ENCODE measurements around the gene DIAPH1.
A peak's percentile ranks its signal among the peaks of the same experiment; 100 is the strongest.

The DIAPH1 gene

DNA sequence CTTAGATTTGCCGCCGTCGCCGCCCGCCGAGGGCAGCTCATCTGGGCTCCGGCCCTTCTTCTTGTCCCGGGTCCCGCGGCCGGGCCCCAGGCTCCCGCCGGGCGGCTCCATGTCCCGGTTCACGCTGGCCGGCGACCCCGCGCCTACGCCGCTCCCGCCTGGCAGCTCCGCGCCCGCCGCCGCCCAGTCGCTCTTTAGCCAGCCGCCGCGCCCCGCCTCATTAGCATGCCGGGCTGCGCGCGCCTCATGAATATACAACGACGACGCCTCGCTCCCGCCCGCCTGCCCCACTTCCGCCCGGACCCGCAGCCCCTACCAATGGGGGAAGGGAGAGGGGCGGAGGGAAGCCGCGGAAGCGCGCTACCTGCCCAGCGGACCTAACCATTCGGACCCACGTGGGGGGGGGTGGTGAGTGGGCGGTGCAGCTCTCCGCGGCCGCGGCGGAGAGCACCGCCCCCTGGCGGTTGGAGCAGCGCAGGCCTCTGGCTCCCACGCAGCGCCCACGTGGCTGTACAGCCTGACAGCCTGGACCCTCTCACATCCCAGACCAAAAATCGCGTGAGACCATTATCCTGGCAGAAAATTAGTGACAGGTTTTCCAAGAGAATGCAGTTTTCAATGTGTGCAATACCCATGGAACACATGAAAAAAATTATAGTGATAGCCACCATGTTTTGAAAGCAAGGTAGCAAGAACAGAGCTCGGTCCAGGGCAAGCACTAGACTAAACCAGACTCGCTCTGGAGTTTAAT lies at the start of gene DIAPH1:
Gene DIAPH1 (minus strand): TSS at position 197 of the 751 bp plus-strand sequence. CDS start 86 bp downstream, at position 111.
- peak within 1 kb of the TSS; percentile 72 for H3K4me3 ChIP-seq (ENCODE audit: low read depth, low read length)
- TF ChIP-seq, protein P1, sequence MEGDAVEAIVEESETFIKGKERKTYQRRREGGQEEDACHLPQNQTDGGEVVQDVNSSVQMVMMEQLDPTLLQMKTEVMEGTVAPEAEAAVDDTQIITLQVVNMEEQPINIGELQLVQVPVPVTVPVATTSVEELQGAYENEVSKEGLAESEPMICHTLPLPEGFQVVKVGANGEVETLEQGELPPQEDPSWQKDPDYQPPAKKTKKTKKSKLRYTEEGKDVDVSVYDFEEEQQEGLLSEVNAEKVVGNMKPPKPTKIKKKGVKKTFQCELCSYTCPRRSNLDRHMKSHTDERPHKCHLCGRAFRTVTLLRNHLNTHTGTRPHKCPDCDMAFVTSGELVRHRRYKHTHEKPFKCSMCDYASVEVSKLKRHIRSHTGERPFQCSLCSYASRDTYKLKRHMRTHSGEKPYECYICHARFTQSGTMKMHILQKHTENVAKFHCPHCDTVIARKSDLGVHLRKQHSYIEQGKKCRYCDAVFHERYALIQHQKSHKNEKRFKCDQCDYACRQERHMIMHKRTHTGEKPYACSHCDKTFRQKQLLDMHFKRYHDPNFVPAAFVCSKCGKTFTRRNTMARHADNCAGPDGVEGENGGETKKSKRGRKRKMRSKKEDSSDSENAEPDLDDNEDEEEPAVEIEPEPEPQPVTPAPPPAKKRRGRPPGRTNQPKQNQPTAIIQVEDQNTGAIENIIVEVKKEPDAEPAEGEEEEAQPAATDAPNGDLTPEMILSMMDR (IDR thresholded peaks at IDR 0.05; ENCODE audit: low read depth, low read length): peak; percentile 96

DNA sequence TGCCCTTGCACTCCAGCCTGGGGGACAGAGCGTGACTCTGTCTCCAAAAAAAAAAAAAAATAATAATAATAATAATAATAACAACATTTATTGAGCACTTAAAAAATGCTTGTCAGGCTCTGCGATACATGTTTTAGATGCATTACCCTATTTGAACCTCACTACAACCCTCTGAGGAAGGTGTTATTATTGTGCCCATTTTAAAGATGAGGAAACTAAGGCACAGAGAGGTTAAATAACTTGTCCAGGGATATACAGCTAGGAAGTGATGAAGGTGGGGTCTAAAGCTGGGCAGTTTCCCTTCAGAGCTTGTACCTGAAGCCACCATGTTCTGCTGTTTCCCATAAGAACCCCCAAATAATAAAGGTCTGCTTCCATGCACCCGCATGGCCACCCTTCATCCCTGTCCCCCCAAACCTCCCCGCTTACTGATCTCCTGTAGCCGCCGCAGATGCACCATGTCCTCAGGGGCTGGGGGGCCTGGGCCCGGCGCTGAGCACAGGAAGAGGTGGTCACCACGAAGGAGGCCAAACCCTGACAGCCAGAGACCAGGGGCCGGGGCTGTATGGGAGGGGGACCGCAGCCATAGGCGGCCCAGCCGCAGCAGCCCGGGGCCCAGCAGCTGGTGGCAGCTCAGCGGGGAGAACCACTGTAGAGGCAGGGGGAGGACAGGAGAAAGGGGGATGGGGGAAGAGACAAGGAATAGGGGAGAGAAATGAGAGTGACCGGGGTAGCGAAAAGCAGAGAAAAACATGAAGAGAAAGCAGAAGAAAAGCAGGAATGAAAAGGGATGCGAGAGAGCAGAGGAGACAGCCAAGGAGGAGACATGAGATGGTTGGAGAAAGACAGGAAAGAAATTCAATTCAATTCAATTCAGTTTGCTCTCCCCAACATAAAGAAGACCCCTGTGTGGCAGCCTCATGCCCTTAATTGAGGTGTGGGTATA lies 47.5 kb upstream of the DIAPH1 start:
- TF ChIP-seq, protein P1 (IDR thresholded peaks at IDR 0.05; ENCODE audit: low read depth, low read length): no peak
- H3K4me3 ChIP-seq (ENCODE audit: low read depth, low read length): no peak overlapping the region

DNA sequence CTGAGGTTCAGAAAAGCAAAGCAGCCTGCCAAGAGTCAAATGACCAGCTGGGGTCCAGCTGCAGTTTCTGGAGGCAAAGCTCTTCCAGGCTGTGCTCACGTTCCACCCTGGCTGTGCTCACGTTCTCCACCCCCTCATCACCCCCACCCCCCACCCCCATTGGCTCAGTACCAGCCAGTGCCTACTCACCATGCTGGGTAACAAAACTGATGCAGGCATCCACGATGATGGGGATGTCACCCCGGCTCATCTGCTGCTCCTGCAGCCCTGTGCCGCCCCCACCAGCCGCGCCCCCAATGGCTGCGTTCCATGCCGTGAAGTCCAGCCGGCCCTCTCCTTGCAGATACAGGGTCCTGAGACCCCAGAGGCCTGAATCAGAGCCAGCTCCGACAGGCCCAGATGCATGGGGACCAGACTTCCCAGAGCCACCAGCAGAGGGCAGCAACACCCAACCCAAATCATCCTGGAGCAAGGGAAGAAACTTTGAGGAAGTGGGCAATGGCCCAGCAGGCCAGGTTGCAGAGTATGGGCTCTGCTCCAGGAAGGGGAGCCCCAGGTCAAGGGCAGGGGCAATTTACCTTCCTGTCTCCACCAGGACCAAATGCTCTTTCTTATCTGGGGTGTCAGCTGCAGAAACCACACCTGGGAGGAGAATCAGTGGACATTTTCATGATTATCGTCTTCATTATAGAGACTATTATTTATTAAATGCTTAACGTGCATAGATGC lies 46.1 kb upstream of the DIAPH1 start:
- H3K4me3 ChIP-seq (ENCODE audit: low read depth, low read length): no peak overlapping the region
- TF ChIP-seq, protein P1 (IDR thresholded peaks at IDR 0.05; ENCODE audit: low read depth, low read length): peak; percentile 89

DNA sequence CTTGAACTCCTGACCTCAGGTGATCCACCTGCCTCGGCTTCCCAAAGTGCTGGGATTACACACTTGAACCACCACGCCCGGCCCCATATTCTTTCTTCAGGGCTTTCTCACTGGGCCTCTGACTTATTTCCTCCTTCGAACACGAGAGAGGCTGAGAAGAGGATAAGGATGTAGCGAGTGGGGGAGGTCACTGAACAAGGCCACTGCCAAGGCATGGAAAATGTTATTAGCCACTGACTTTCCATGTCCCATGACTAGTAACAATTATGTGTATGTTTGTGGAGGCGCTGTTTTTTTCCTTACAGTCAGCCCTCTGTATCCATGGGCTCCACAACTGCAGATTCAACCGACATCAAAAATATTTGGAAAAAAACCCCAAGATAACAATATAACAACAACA lies 44.7 kb upstream of the DIAPH1 start:
- H3K4me3 ChIP-seq (ENCODE audit: low read depth, low read length): no peak overlapping the region
- TF ChIP-seq, protein P1 (IDR thresholded peaks at IDR 0.05; ENCODE audit: low read depth, low read length): no peak

DNA sequence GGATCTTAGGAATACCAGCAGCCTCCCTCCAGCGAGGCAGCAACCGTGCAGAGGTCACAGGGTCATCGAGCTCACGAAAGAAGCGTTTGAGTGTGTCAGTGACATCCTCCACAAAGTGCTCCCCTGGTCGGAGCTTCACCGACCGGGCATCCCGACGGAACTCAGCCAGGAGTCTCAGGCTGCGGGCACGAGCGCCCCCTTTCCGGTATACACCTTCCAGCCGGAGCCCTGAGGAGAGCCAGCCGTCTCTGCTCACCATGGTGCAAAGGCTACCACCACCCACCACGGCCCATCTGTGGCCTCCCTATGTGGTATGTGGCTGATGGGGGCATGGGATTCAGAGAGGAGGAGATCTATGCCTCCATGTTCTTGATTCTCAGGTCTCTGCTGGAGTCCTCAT lies 43.2 kb upstream of the DIAPH1 start:
- TF ChIP-seq, protein P1 (IDR thresholded peaks at IDR 0.05; ENCODE audit: low read depth, low read length): no peak

DNA sequence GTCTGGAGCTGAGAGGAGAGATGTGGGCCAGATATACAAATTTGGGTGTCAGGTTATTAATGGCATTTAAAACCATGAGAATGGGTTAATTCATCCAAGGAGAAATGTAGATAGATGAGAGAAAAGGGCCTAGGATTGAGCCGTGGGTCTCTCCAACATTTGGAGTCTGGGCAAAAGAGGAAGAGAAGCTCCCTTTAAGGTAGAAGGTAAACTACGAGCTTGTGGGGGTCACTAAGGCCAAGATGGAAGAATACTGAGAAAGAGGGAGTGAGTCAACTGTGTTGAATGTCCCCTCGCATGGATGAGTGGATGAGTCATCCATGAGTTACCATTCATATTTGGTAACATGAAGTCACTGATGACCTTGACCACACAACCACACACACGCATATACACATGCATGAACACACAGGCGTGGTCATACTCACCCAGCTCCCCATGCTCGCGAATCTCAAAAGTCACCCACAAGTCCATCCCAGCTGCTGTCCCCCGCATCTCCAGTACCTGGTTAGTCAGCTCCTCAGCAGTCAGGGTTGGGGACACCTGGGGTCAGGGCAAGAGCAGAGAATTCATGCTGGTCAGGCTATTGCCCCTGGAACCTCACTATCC lies 39.2 kb upstream of the DIAPH1 start:
- H3K4me3 ChIP-seq (ENCODE audit: low read depth, low read length): no peak overlapping the region
- TF ChIP-seq, protein P1 (IDR thresholded peaks at IDR 0.05; ENCODE audit: low read depth, low read length): no peak

More for the DNA sequence above, 43.2 kb upstream of the DIAPH1 start:
- no peak overlapping the region for H3K4me3 ChIP-seq (ENCODE audit: low read depth, low read length)
